H1 (cell line): ENCODE measurements around the gene MPC1. TPM values are rescaled to one million over a fixed set of nuclear protein-coding genes. Genes with fewer than 3 reads are reported as not detected.

Source experiments
- CTCF ChIA-PET: fragments of 300-600 bp; sonication (Branson Sonifier 250); formaldehyde crosslinking; loops from one replicate; lab custom pipeline; 2021; ENCODE audit not compliant: partially characterized antibody; lab: Charles Lee
- POLR2A ChIA-PET: fragments of 300-600 bp; sonication (Branson Sonifier 250); formaldehyde crosslinking; loops from one replicate; lab custom pipeline; 2021; ENCODE audit warnings: inconsistent platforms; ENCODE audit not compliant: partially characterized antibody; lab: Charles Lee
- DNase-seq, 2 experiments: peaks; one replicate each; pipeline versions ENCODE4 v3.0.0 to v3.0.0-alpha.2; 2010 to 2022; ENCODE audit warnings: low spot score in 2 of 2, low read depth in 1 of 2, mixed read lengths in 1 of 2
- FAIRE-seq: peaks from 2 replicates; lab custom pipeline; 2011; peaks lifted over from hg19 to GRCh38; lab: Jason Lieb, UNC
- H2AFZ ChIP-seq: 2 replicates; pipeline ENCODE4 v1.8.1; 2012; ENCODE audit warnings: low read length, inconsistent platforms
- H2AK5ac ChIP-seq: 2 replicates; pipeline ENCODE4 v1.6.1; 2013; ENCODE audit warnings: low read depth, low read length
- H2BK120ac ChIP-seq: replicated peaks from 2 replicates; pipeline ENCODE3; 2013; ENCODE audit warnings: low read depth, low read length, inconsistent platforms
- H2BK12ac ChIP-seq: 2 replicates; pipeline ENCODE4 v1.6.1; 2013; ENCODE audit warnings: low read depth, low read length
- H2BK15ac ChIP-seq: 2 replicates; pipeline ENCODE4 v1.6.1; 2013; ENCODE audit warnings: low read length
- H2BK20ac ChIP-seq: 2 replicates; pipeline ENCODE4 v1.6.1; 2013; ENCODE audit warnings: low read length
- H2BK5ac ChIP-seq: 2 replicates; pipeline ENCODE4 v1.6.1; 2013; ENCODE audit warnings: low read depth, low read length
- H3K14ac ChIP-seq: 2 replicates; pipeline ENCODE4 v1.6.1; 2013; ENCODE audit warnings: inconsistent platforms; ENCODE audit not compliant: insufficient read length
- H3K18ac ChIP-seq: 2 replicates; pipeline ENCODE4 v1.6.1; 2013; ENCODE audit warnings: low read length; ENCODE audit errors: extremely low read depth
- H3K23ac ChIP-seq: 2 replicates; pipeline ENCODE4 v1.6.1; 2013; ENCODE audit warnings: inconsistent platforms; ENCODE audit not compliant: insufficient read length
- H3K23me2 ChIP-seq: 2 replicates; pipeline ENCODE4 v1.6.1; 2013; ENCODE audit warnings: low read depth, low read length
- H3K27ac ChIP-seq: 2 replicates; pipeline ENCODE4 v1.6.1; 2011; ENCODE audit warnings: low read depth, low read length, inconsistent platforms
- H3K27me3 ChIP-seq, 4 experiments: replicated peaks in 1 of 4; 1 replicate in 1 of 4; 2 replicates in 3 of 4; pipeline versions ENCODE4 v1.6.1 to v1.8.1; 2011 to 2013; ENCODE audit warnings: low read length in 3 of 4, mild to moderate bottlenecking in 3 of 4, inconsistent platforms in 2 of 4, mixed read lengths in 2 of 4, moderate library complexity in 1 of 4; ENCODE audit not compliant: control insufficient read depth in 3 of 4, insufficient read depth in 3 of 4; ENCODE audit errors: extremely low read depth in 1 of 4
- H3K36me3 ChIP-seq, 4 experiments: 2 replicates each; pipeline versions ENCODE4 v1.6.1 to v1.8.1; 2011 to 2013; ENCODE audit warnings: mild to moderate bottlenecking in 4 of 4, low read length in 3 of 4, moderate library complexity in 2 of 4, control low read depth in 1 of 4, inconsistent platforms in 1 of 4; ENCODE audit not compliant: insufficient read depth in 4 of 4, control insufficient read depth in 2 of 4
- H3K4ac ChIP-seq: replicated peaks from 2 replicates; pipeline ENCODE3; 2013; ENCODE audit warnings: low read length, low read depth, mixed read lengths, inconsistent platforms; ENCODE audit not compliant: insufficient read length
- H3K4me1 ChIP-seq, 4 experiments: replicated peaks in 1 of 4; 1 replicate in 1 of 4; 2 replicates in 3 of 4; pipeline versions ENCODE4 v1.6.1 to v1.8.1; 2011 to 2013; ENCODE audit warnings: low read length in 3 of 4, inconsistent platforms in 2 of 4, mixed read lengths in 1 of 4; ENCODE audit not compliant: insufficient read depth in 4 of 4, control insufficient read depth in 3 of 4
- H3K4me2 ChIP-seq, 2 experiments: 2 replicates each; pipeline versions ENCODE4 v1.6.1 to v1.8.1; 2011 to 2013; ENCODE audit warnings: low read depth in 2 of 2, low read length in 2 of 2, control low read depth in 1 of 2, inconsistent platforms in 1 of 2, mild to moderate bottlenecking in 1 of 2; ENCODE audit not compliant: insufficient read depth in 1 of 2
- H3K4me3 ChIP-seq, 4 experiments: fragments of 200-600, 300-600 bp in 1 of 4; sonication (generic), shearing (Covaris generic), sonication (Bioruptor Twin) in 1 of 4; 2 replicates each; pipeline versions ENCODE4 v1.5.1 to v1.8.1; 2011 to 2016; ENCODE audit warnings: low read length in 4 of 4, low read depth in 3 of 4, control low read depth in 2 of 4, inconsistent platforms in 2 of 4, mild to moderate bottlenecking in 2 of 4, mixed read lengths in 1 of 4, moderate library complexity in 1 of 4; ENCODE audit not compliant: insufficient read depth in 2 of 4; ENCODE audit errors: extremely low read depth in 1 of 4
- H3K56ac ChIP-seq: replicated peaks from 2 replicates; pipeline ENCODE3; 2013; ENCODE audit warnings: low read depth, mild to moderate bottlenecking, mixed read lengths, low read length, inconsistent platforms; ENCODE audit not compliant: insufficient read length
- H3K79me1 ChIP-seq: 2 replicates; pipeline ENCODE4 v1.6.1; 2013; ENCODE audit warnings: low read depth, low read length, control low read depth
- H3K79me2 ChIP-seq, 2 experiments: 2 replicates each; pipeline versions ENCODE4 v1.6.1 to v1.8.1; 2012 to 2013; ENCODE audit warnings: low read length in 2 of 2, mild to moderate bottlenecking in 2 of 2, inconsistent platforms in 1 of 2; ENCODE audit not compliant: insufficient read depth in 2 of 2, control insufficient read depth in 1 of 2
- H3K9ac ChIP-seq, 4 experiments: replicated peaks in 1 of 4; 1 replicate in 1 of 4; 2 replicates in 3 of 4; pipeline versions ENCODE4 v1.6.1 to v1.8.1; 2011 to 2013; ENCODE audit warnings: low read depth in 3 of 4, low read length in 3 of 4, control low read depth in 2 of 4, mild to moderate bottlenecking in 2 of 4, moderate library complexity in 2 of 4, inconsistent platforms in 1 of 4; ENCODE audit errors: extremely low read depth in 1 of 4
- H3K9me3 ChIP-seq, 2 experiments: 2 replicates each; pipeline versions ENCODE4 v1.6.1 to v1.8.1; 2012 to 2013; ENCODE audit warnings: mild to moderate bottlenecking in 2 of 2, moderate library complexity in 2 of 2, control low read depth in 1 of 2, inconsistent platforms in 1 of 2, low read depth in 1 of 2, low read length in 1 of 2, mixed read lengths in 1 of 2; ENCODE audit not compliant: insufficient read depth in 2 of 2
- H4K20me1 ChIP-seq, 2 experiments: replicated peaks in 1 of 2; 2 replicates each; pipeline versions ENCODE3 to v1.8.1; 2011 to 2013; ENCODE audit warnings: inconsistent platforms in 2 of 2, low read length in 2 of 2, mild to moderate bottlenecking in 1 of 2; ENCODE audit not compliant: insufficient read depth in 2 of 2, control insufficient read depth in 1 of 2
- H4K5ac ChIP-seq: 2 replicates; pipeline ENCODE4 v1.6.1; 2013; ENCODE audit warnings: low read length, low read depth, mixed read lengths, inconsistent platforms; ENCODE audit not compliant: insufficient read length
- H4K8ac ChIP-seq: 2 replicates; pipeline ENCODE4 v1.8.0; 2013; ENCODE audit warnings: mild to moderate bottlenecking, moderate library complexity, low read length, inconsistent platforms; ENCODE audit not compliant: insufficient read depth; ENCODE audit errors: extremely low read depth
- H4K91ac ChIP-seq: replicated peaks from 2 replicates; pipeline ENCODE3; 2013; ENCODE audit warnings: low read length, mixed read lengths, inconsistent platforms; ENCODE audit not compliant: insufficient read length
- BRCA1 ChIP-seq: IDR thresholded peaks from 2 replicates; pipeline ENCODE4 v1.6.1; 2012; ENCODE audit warnings: low read depth, low read length, improper control_type of control experiment
- CREB1 ChIP-seq: IDR thresholded peaks from 2 replicates; pipeline ENCODE4 v1.6.1; 2012; ENCODE audit warnings: inconsistent platforms
- EGR1 ChIP-seq: IDR thresholded peaks from 2 replicates; pipeline ENCODE4 v1.6.1; 2011; ENCODE audit warnings: low read depth, low read length, borderline replicate concordance
- GTF2F1 ChIP-seq: IDR thresholded peaks from 2 replicates; pipeline ENCODE4 v1.6.1; 2012; ENCODE audit warnings: low read depth, low read length, improper control_type of control experiment, borderline replicate concordance
- HDAC2 ChIP-seq, 2 experiments: fragments of 300-600 bp in 1 of 2; sonication (generic) in 1 of 2; IDR thresholded peaks; 2 replicates each; pipeline ENCODE4 v1.6.1; 2011 to 2012; ENCODE audit warnings: low read depth in 2 of 2, low read length in 2 of 2, mild to moderate bottlenecking in 2 of 2, moderate library complexity in 2 of 2, borderline replicate concordance in 1 of 2, inconsistent platforms in 1 of 2
- HDAC6 ChIP-seq: IDR thresholded peaks from one replicate; pipeline ENCODE4 v1.7.1; 2012; ENCODE audit warnings: low read depth, mild to moderate bottlenecking, inconsistent platforms, low read length, moderate library complexity
- MAFK ChIP-seq: IDR thresholded peaks from 2 replicates; pipeline ENCODE4 v1.6.1; 2012; ENCODE audit warnings: low read depth, mild to moderate bottlenecking, improper control_type of control experiment, low read length
- MAX ChIP-seq: IDR thresholded peaks from 2 replicates; pipeline ENCODE4 v1.6.1; 2012; ENCODE audit warnings: inconsistent platforms
- POLR2AphosphoS5 ChIP-seq: IDR thresholded peaks from 2 replicates; pipeline ENCODE4 v1.6.1; 2011; ENCODE audit warnings: low read depth, low read length
- TBP ChIP-seq: IDR thresholded peaks from 2 replicates; pipeline ENCODE4 v1.6.1; 2011; ENCODE audit warnings: low read depth, low read length, improper control_type of control experiment
- WGBS, 2 experiments: shearing (Covaris generic) in 1 of 2; methylation state at CpG; one replicate each; pipeline versions ENCODE4 v1.1.6 to v1.1.7; 2013 to 2015; ENCODE audit warnings: low lambda C conversion rate in 2 of 2, mixed read lengths in 2 of 2, inconsistent platforms in 1 of 2, low coverage in 1 of 2, missing lambda C conversion rate in 1 of 2; ENCODE audit not compliant: insufficient replicate concordance in 2 of 2, insufficient coverage in 1 of 2, insufficient read length in 1 of 2; ENCODE audit errors: extremely low coverage in 1 of 2, missing lambda C conversion rate in 1 of 2; 5-methylcytosine and 5-hydroxymethylcytosine counted together
- polyA plus RNA-seq, 7 experiments: library from polyadenylated mRNA; depleted of rRNA in 3 of 7; stranded (reverse) in 5 of 7; unstranded in 2 of 7; fragments of >200 nt in 5 of 7; fragments of 200-250 nt in 2 of 7; gene quantifications; 1 replicate in 5 of 7; 2 replicates in 1 of 7; 4 replicates in 1 of 7; pipeline versions ENCODE4 v1.2.1 to v1.2.3, GENCODE V29; 2011 to 2013; ENCODE audit warnings: missing spikeins in 2 of 7, mixed read lengths in 2 of 7
- total RNA-seq: library from RNA; stranded (reverse); fragmentation: NEBNext Ultra II Directional; extraction: Animal tissue kit (Norgen Biotek cat#: 25700); gene quantifications from 2 replicates; pipeline ENCODE4 v1.2.1, GENCODE V29; 2021

MPC1 gene
- total and polyA plus RNA-seq, 2 of the 8 experiments (the other 6 are each of a cell fraction or from before 2014, with no cell fraction given), result 10.2 to 12.6 TPM

- FAIRE-seq (no peak), DNase-seq (no peak)
- H2BK15ac ChIP-seq, result no peak overlapping the region
- ChIA-PET CTCF (interaction anchor here (0.6 to 1.2 kb wide), 4 partner anchors 13 to 620 kb away, joined by 3 to 4 read pairs (median 3); no protein-coding TSS in a partner anchor), POLR2A (interaction anchor here (1.0 kb wide), 1 partner anchor 15 kb away, joined by 3 read pairs; no protein-coding TSS in a partner anchor)
- no peak overlapping the region for H2AK5ac ChIP-seq
- no peaks in the 10 kb centered on the region for H3K23me2 ChIP-seq
- no peaks in the 10 kb centered on the region for H3K9me3 ChIP-seq
- no peak overlapping the region for H3K14ac ChIP-seq
- no peak overlapping the region for H3K4me2 ChIP-seq
- no peak overlapping the region for H3K56ac ChIP-seq
- peaks cover 4 to 7% (median 4%) of the 10 kb centered on the region in 4 experiments; a peak in 6 of 8 replicates for H3K36me3 ChIP-seq
- 89% methylated on average over 22 of the region's 22 CpGs; no CpG with 5 or more reads in 1 of the 2 experiments for WGBS, 2 experiments
- H3K27ac ChIP-seq, result no peak overlapping the region
- TF ChIP-seq MAX (no peak), HDAC2 (IDR thresholded peaks at IDR 0.05; ENCODE audit: borderline replicate concordance in 1 of 2, low read depth in 2 of 2, low read length in 2 of 2) (no peak), EGR1 (no peak), TBP (no peak), BRCA1 (no peak), POLR2AphosphoS5 (no peak), MAFK (no peak), GTF2F1 (no peak), HDAC6 (no peak), CREB1 (no peak)
- no peak overlapping the region for H4K5ac ChIP-seq
- H2BK5ac ChIP-seq, result no peak overlapping the region
- no peak overlapping the region for H4K91ac ChIP-seq
- H4K20me1 ChIP-seq, result peaks cover 0 to 3% of the 10 kb centered on the region in 2 experiments
- H2AFZ ChIP-seq, result no peak overlapping the region
- H2BK12ac ChIP-seq, result no peak overlapping the region
- H2BK20ac ChIP-seq, result no peak overlapping the region
- H4K8ac ChIP-seq, result no peak overlapping the region; the same call in 1 of the 2 replicates
- no peaks in the 10 kb centered on the region for H3K27me3 ChIP-seq
- H3K18ac ChIP-seq, result no peak overlapping the region
- no peak overlapping the region for H2BK120ac ChIP-seq
- H3K79me1 ChIP-seq, result no peaks in the 10 kb centered on the region
- H3K4ac ChIP-seq, result no peak overlapping the region
- no peak overlapping the region for H3K9ac ChIP-seq
- no peaks in the 10 kb centered on the region for H3K79me2 ChIP-seq
- no peak overlapping the region for H3K23ac ChIP-seq
- H3K4me1 ChIP-seq, result no peaks in the 10 kb centered on the region
- H3K4me3 ChIP-seq, result no peak overlapping the region
Observed at GRCh38 chr6:166423051-166423745, 40.5 kb upstream of the MPC1 start.
